SW480 (cell line): ENCODE results near the gene DNAJC5.
A peak's percentile ranks its signal among the peaks of the same experiment; 100 is the strongest.
"Not testable (repeated sequence)": the region's sequence is repeated elsewhere in the genome, so short reads cannot be mapped to it uniquely, and the experiment has no call there.

Source experiments
- DNase-seq: peaks from one replicate; pipeline ENCODE4 v3.0.0-alpha.2; 2016; ENCODE audit warnings: low spot score

The DNAJC5 gene

GRCh38 chr20:63968136-63968927 lies 73.4 kb downstream of the DNAJC5 start:
- DNase-seq: no peak

GRCh38 chr20:63968928-63969760 lies 74.2 kb downstream of the DNAJC5 start:
- no peak for DNase-seq

- DNase-seq: peak; percentile 59
Observed at GRCh38 chr20:63969838-63970713, 75.2 kb downstream of the DNAJC5 start, which contains the start of gene ZNF512B. Gene ZNF512B, minus strand, starts transcription at chr20:63969930. Its CDS starts 1,980 bp downstream, at chr20:63967950.

GRCh38 chr20:63970714-63971431 lies 75.9 kb downstream of the DNAJC5 start:
- no peak for DNase-seq

GRCh38 chr20:63971960-63972311 lies 77.0 kb downstream of the DNAJC5 start:
- not testable (repeated sequence) for DNase-seq

- DNase-seq: no peak
Observed at GRCh38 chr20:63972312-63973159, 77.6 kb downstream of the DNAJC5 start.

- DNase-seq: no peak
Observed at GRCh38 chr20:63973160-63973479, 78.2 kb downstream of the DNAJC5 start.

- DNase-seq: peak; percentile 86
Observed at GRCh38 chr20:63973636-63974401, 78.9 kb downstream of the DNAJC5 start.

- DNase-seq: no peak
Observed at GRCh38 chr20:63974402-63975200, 79.7 kb downstream of the DNAJC5 start.

- not testable (repeated sequence) for DNase-seq
Observed at GRCh38 chr20:63976511-63976910, 81.6 kb downstream of the DNAJC5 start.

GRCh38 chr20:63976980-63977738 lies 82.2 kb downstream of the DNAJC5 start:
- DNase-seq: no peak

- DNase-seq: peak; percentile 73
Observed at GRCh38 chr20:63977739-63978276, 82.9 kb downstream of the DNAJC5 start.

GRCh38 chr20:63978319-63979228 lies 83.6 kb downstream of the DNAJC5 start:
- DNase-seq: peak; percentile 88

GRCh38 chr20:63979229-63979556 lies 84.3 kb downstream of the DNAJC5 start:
- no peak for DNase-seq

GRCh38 chr20:63979557-63980316 lies 84.8 kb downstream of the DNAJC5 start, which contains the start of gene SAMD10:
Gene SAMD10, minus strand, starts transcription at chr20:63979642. Its CDS starts 175 bp downstream, at chr20:63979467.
- peak; percentile 64 for DNase-seq

GRCh38 chr20:63980317-63980805 lies 85.4 kb downstream of the DNAJC5 start:
- no peak for DNase-seq
